ENCODE measurements around the gene ALDH8A1. TPM values are rescaled to one million over a fixed set of nuclear protein-coding genes. Genes with fewer than 3 reads are reported as not detected.

ALDH8A1 gene
- total RNA-seq, 1 experiment from 2014 or later, result 0.29 TPM

GRCh38 chr6:134951494-134952263 is 1.8 kb upstream of the ALDH8A1 start:
- Histone ChIP-seq H3K4me1 (no peaks in the 10 kb centered on the region), H3K36me3 (ENCODE audit: control insufficient read depth, insufficient read depth, low read length) (no peaks in the 10 kb centered on the region), H3K27me3 (replicated peaks; ENCODE audit: control insufficient read depth, insufficient read depth, low read length) (no peaks in the 10 kb centered on the region), H3K9me3 (no peaks in the 10 kb centered on the region), H3K4me3 (ENCODE audit: low read depth, low read length) (no peak overlapping the region)
- no TSS peak for BruUV-seq (replicated peaks)
- H3K9me3 Mint-ChIP-seq (ENCODE audit: unreplicated experiment), result no peaks in the 10 kb centered on the region
- intact Hi-C loops (cut with micrococcal nuclease; ENCODE audit: unreplicated experiment), result no loop called here
- POLR2A ChIA-PET, result interaction anchor here (0.6 kb wide), 1 partner anchor 836 kb away, joined by 3 read pairs; no protein-coding TSS in a partner anchor
- H3K4me3 Mint-ChIP-seq (ENCODE audit: unreplicated experiment), result no peak overlapping the region
- CTCF ChIA-PET, result no interaction called here
- H3K27ac Mint-ChIP-seq (ENCODE audit: unreplicated experiment), result no peak overlapping the region
- no peak for TF ChIP-seq CTCF (IDR thresholded peaks at IDR 0.05; ENCODE audit: insufficient read depth in 1 of 2, low read depth in 1 of 2, low read length in 1 of 2, severe bottlenecking in 1 of 2, unreplicated experiment in 1 of 2)
- H3K4me1 Mint-ChIP-seq (ENCODE audit: low read depth, unreplicated experiment), result no peaks in the 10 kb centered on the region
- DNase-seq, result no peak
- H3K27me3 Mint-ChIP-seq (ENCODE audit: insufficient read depth, unreplicated experiment), result no peaks in the 10 kb centered on the region
- H3K36me3 Mint-ChIP-seq (ENCODE audit: insufficient read depth, unreplicated experiment), result no peaks in the 10 kb centered on the region

GRCh38 chr6:134950482-134950881 is 581 bp upstream of the ALDH8A1 start:
- POLR2A ChIA-PET, result no interaction called here
- CTCF ChIA-PET, result no interaction called here
- Mint-ChIP-seq H3K4me3 (ENCODE audit: unreplicated experiment) (no peak overlapping the region), H3K27ac (ENCODE audit: unreplicated experiment) (no peak overlapping the region), H3K27me3 (ENCODE audit: insufficient read depth, unreplicated experiment) (no peaks in the 10 kb centered on the region), H3K4me1 (ENCODE audit: low read depth, unreplicated experiment) (no peaks in the 10 kb centered on the region), H3K36me3 (ENCODE audit: insufficient read depth, unreplicated experiment) (no peaks in the 10 kb centered on the region), H3K9me3 (ENCODE audit: unreplicated experiment) (no peaks in the 10 kb centered on the region)
- no peaks in the 10 kb centered on the region for H3K36me3 ChIP-seq (ENCODE audit: control insufficient read depth, insufficient read depth, low read length)
- H3K4me1 ChIP-seq, result no peaks in the 10 kb centered on the region
- no peak overlapping the region for H3K4me3 ChIP-seq (ENCODE audit: low read depth, low read length)
- intact Hi-C loops (cut with micrococcal nuclease; ENCODE audit: unreplicated experiment), result no loop called here
- DNase-seq, result no peak
- no peak for TF ChIP-seq CTCF (IDR thresholded peaks at IDR 0.05; ENCODE audit: insufficient read depth in 1 of 2, low read depth in 1 of 2, low read length in 1 of 2, severe bottlenecking in 1 of 2, unreplicated experiment in 1 of 2)
- no peaks in the 10 kb centered on the region for H3K27me3 ChIP-seq (replicated peaks; ENCODE audit: control insufficient read depth, insufficient read depth, low read length)
- H3K9me3 ChIP-seq, result no peaks in the 10 kb centered on the region
- BruUV-seq (replicated peaks), result no TSS peak

GRCh38 chr6:134948691-134949090 is 1.2 kb downstream of the ALDH8A1 start:
- no TSS peak for BruUV-seq (replicated peaks)
- intact Hi-C loops (cut with micrococcal nuclease; ENCODE audit: unreplicated experiment), result loop anchor here (10.0 kb wide), 2 partner anchors 124 to 1024 kb away; no protein-coding TSS in a partner anchor
- H3K4me1 Mint-ChIP-seq (ENCODE audit: low read depth, unreplicated experiment), result no peaks in the 10 kb centered on the region
- H3K4me3 Mint-ChIP-seq (ENCODE audit: unreplicated experiment), result no peak overlapping the region
- no peaks in the 10 kb centered on the region for H3K27me3 Mint-ChIP-seq (ENCODE audit: insufficient read depth, unreplicated experiment)
- H3K36me3 ChIP-seq (ENCODE audit: control insufficient read depth, insufficient read depth, low read length), result no peaks in the 10 kb centered on the region
- no peaks in the 10 kb centered on the region for H3K36me3 Mint-ChIP-seq (ENCODE audit: insufficient read depth, unreplicated experiment)
- H3K27ac Mint-ChIP-seq (ENCODE audit: unreplicated experiment), result no peak overlapping the region
- H3K4me1 ChIP-seq, result no peaks in the 10 kb centered on the region
- H3K4me3 ChIP-seq (ENCODE audit: low read depth, low read length), result no peak overlapping the region
- no peaks in the 10 kb centered on the region for H3K27me3 ChIP-seq (replicated peaks; ENCODE audit: control insufficient read depth, insufficient read depth, low read length)
- no peak for TF ChIP-seq CTCF (IDR thresholded peaks at IDR 0.05; ENCODE audit: insufficient read depth in 1 of 2, low read depth in 1 of 2, low read length in 1 of 2, severe bottlenecking in 1 of 2, unreplicated experiment in 1 of 2)
- H3K9me3 Mint-ChIP-seq (ENCODE audit: unreplicated experiment), result no peaks in the 10 kb centered on the region
- ChIA-PET POLR2A (no interaction called here), CTCF (no interaction called here)
- DNase-seq, result no peak
- H3K9me3 ChIP-seq, result no peaks in the 10 kb centered on the region
